Measurements from ENCODE around the gene AOPEP.

AOPEP gene

DNA sequence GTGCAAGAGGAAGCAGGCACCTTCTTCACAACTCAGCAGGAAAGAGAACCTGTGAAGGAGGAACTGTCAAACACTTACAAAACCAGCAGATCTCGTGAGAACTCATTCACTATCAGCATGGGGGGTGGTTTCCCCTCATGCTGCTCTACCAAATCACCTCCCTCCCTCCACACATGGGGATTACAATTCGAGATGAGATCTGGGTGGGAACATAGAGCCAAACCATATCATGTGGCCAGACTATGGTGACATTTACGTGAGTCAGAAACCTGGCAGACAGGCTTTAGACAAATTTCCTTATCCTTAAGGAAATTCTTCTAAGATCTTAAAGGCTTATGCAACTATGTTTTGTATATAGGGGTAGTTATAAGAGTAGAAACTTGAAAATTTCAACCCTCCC, 8.7 kb upstream of the AOPEP start:
- in situ Hi-C loops (cut with HindIII; ENCODE audit: low sequenced_read_pairs), result no loop called here

DNA sequence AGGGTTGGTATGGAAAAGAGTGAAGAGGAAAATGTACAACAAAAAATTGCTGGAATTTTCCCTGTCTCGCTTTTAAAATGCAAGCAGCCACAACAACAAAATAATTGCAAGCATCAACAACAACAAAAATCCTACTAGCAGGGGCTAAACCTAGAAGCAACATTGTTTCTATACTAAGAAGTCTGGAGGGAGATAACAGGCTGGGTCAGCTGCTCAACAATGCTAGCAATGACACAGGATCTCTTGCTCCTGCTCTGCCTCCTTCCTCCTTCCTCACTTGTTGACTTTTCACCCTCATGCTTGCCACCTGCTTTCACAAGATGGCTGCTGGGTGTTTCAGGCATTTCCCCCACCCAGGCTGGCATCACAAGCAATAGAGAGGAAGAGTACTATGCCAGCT, 7.6 kb upstream of the AOPEP start:
- in situ Hi-C loops (cut with HindIII; ENCODE audit: low sequenced_read_pairs), result no loop called here

DNA sequence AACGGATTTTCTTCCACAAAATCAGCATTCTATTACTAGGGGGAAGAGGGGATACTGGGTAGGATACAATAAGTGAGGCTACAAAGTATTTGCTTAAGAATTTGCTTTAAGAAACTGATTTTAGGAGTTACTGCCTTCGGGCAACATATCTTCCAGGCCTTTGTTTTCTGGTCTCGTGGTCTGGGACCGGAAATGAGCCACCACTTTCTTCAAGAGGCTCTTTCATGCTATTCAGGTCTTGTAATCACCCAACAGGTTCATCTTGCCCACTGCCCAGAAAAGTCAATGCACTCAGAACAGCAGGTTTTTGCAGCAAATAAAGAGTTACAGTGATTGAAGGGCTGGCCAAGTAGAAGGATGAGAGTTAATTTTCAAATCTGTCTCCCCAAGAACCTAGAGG, 6.6 kb upstream of the AOPEP start:
- in situ Hi-C loops (cut with HindIII; ENCODE audit: low sequenced_read_pairs), result no loop called here

DNA sequence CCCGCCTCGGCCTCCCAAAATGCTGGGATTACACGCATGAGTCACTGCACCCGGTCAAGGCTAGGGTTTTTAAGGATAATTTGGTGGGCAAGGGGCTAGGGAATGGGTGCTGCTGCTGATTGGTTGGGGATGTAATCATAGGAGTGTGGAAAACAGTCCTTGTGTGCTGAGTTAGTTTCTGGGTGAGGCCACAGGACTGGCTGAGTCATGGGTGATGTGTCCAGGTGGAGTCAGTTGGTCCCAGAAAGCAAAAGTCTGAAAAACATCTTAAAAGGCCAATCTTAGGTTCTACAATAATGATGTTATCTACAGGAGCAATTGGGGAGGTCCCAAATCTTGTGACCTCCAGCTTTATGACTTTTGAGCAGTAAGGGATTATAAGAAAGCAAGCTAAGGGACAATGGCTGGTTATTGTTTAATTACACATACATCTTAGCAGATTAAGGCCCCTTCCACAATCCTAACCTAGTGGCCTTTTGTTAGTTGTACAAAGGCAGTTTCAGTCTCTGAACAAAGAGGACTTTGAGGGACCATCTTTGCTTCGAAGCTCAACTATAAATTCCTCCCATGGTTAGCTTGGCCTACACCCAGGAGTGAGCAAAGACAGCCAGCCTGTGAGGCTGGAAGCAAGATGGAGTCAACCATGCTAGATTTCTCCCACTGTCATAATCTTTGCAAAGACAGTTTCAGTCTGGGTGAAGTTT, 5.5 kb upstream of the AOPEP start:
- in situ Hi-C loops (cut with HindIII; ENCODE audit: low sequenced_read_pairs), result no loop called here

DNA sequence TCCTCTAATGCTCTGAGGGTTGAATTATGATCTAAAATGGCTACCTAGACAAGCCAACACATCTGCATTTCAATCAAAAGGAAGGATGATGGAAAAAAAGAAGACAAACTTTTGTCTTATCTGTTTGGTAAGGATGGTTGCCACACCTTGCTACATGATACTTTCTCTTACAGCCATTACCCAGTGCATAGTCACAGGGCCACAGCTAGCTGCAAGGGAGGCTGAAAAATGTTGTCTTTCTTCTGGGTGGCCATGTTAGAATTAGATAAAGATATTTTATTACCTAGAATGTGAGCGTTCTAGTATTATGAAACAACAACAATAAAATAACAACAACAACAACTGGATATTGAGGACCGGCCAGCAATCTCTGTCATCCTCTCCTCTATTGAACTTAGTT, 4.7 kb upstream of the AOPEP start:
- in situ Hi-C loops (cut with HindIII; ENCODE audit: low sequenced_read_pairs), result no loop called here

DNA sequence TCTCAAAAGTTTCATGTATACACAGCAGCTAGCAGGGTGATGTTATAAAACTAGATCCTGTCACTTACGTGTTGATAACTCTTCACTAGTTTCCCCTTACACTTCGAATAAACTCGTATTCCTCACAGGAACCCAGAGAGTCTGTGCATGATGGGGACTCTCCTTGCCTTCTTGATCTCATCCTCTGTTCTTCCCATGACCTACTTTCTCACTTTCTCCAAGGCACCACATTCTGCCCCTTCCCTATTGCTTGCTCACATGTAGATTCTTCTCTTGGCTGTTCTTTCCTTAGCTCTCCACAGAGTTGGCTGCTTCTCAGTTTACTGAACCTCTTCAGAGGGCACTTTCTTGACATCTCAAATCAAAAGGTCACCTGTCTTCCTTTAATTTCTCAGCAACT, 1.2 kb upstream of the AOPEP start:
- in situ Hi-C loops (cut with HindIII; ENCODE audit: low sequenced_read_pairs), result no loop called here

DNA sequence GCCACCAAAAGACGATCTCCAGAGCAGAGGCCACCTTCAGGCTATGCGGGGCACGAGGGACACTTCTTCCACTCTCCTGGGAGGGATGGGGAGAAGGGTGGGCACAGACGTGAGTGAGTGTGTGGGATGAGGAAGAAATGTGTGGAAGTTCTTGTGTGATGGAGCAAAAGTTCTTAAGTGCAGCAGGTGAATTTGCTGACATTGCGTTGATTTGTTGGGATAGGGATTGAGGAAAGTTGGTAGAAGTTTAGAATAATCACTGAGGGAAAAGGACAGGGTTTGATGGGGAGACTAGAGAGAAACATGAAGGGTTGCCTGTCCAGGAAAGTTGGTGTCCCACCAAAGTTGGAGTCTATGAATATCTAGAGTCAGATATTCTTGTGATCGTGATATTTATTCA, 2.2 kb downstream of the AOPEP start:
- in situ Hi-C loops (cut with HindIII; ENCODE audit: low sequenced_read_pairs), result no loop called here

DNA sequence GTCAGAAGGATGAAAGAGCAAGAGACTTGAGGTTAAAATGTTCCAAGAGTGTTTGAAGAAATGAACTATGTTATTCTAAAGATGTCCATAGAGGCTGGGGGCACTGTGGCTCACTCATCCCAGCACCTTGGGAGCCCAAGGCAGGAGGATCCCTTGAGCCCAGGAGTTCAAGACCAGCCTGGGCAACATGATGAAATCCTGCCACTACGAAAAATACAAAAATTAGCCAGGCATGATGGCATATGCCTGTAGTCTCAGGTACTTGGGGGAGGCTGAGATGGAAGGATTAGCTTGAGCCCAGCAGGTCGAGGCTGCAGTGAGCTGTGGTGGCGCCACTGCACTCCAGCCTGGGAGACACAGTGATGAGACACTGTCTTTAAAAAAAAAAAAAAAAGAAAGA, 2.7 kb downstream of the AOPEP start:
- in situ Hi-C loops (cut with HindIII; ENCODE audit: low sequenced_read_pairs), result no loop called here

DNA sequence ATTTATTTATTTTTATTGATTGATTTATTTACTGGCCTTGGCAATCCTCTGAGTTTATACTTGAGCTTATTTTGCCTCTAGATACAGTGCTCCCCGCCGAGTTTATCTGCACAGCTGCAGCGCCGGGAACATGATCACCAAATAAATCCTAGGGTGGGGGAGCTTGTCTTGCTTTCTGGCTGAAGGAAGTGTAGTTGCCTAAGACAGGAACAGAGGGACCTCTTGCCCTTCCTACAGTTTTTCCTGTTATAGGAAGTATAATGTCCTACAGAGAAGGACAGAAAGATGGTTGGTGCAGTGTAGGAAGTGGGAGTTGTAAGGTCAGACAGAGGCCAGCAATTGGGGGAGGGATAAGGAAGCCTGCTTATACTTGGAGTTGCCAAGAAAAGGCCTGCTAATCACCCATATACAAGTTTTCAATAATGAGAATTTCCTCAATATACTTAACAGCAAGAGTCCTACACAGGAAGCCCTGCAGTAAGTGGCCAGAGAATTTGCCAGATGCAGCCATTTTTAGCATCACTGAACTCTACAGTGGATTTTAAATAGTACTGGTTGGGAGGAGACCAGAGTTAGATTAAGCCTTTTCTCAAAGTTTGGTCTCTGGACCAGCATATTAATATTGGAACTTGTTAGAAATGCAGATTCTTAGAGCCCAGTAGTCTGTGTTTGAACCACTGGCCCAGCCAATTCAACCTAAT, 7.7 kb downstream of the AOPEP start:
- in situ Hi-C loops (cut with HindIII; ENCODE audit: low sequenced_read_pairs), result no loop called here

DNA sequence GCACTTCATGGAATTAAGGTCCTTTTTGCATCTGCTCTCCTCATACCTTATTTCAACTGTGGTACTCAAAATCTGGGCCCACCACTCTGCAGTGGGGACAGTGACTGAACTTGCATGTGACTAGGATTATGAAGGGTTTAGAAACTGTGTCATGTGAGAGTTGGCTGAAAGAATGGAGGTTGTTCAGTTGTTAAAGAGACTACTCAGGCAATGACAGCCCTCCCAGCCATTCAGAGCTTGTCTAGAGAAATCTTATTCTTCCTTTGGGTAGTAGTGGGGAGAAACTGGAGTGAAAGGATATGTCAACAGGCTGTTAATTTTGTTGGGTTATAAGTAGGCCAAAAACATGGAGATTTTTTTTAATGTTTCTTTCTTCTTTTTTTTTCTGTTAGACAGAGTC, 10.3 kb downstream of the AOPEP start:
- in situ Hi-C loops (cut with HindIII; ENCODE audit: low sequenced_read_pairs), result no loop called here

DNA sequence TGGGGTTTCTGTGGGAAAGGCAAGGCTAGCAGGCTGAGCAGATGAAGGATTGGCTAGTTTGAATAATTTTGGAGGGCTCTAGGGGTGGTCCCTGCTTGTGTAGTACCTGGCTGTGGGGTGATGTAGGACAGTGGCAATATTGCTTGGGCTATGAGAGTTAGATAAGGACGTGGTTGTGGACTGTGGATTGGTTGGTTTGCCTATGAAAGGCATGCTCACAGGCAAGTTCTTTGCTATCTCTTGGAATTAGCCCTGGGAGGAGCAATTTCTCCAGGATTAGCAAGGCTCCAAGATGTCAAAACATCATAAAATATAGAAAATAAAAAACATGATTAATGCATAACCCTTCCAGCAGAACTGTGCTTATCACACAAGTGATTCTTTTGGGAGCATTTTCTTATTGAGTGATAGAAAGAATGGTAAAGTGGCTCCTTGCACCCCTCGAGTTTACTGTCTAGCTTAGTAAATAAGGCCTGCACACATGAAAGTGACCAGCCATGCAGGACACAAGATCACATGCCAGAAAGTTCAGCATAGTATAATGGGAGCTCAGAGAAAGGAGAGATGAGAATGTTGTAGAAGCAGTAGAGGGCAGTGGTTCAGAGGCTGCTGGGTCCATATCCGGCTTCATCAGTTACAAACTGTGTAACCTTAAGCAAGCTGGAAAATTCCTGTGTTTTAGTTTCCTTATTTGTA, 13.8 kb downstream of the AOPEP start:
- in situ Hi-C loops (cut with HindIII; ENCODE audit: low sequenced_read_pairs), result no loop called here

DNA sequence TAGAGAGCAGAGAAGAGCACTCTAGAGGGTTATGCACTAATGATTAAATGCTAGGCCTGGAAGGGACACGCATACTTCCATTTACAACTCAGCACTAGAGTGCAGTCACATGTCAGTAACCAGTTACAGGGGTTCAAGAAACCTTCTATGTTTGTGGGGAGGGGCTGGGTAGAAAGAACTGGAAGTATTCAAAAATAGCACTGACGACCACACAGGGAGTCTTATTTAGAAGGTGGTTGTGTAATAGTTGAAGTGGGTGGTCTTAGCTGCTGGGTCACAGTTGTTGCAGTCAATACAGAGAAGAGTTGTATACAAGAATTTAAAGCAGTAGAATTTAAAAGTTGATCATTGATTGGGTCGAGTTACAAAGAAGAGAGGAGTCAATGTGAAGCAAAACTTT, 15.4 kb downstream of the AOPEP start:
- in situ Hi-C loops (cut with HindIII; ENCODE audit: low sequenced_read_pairs), result no loop called here

DNA sequence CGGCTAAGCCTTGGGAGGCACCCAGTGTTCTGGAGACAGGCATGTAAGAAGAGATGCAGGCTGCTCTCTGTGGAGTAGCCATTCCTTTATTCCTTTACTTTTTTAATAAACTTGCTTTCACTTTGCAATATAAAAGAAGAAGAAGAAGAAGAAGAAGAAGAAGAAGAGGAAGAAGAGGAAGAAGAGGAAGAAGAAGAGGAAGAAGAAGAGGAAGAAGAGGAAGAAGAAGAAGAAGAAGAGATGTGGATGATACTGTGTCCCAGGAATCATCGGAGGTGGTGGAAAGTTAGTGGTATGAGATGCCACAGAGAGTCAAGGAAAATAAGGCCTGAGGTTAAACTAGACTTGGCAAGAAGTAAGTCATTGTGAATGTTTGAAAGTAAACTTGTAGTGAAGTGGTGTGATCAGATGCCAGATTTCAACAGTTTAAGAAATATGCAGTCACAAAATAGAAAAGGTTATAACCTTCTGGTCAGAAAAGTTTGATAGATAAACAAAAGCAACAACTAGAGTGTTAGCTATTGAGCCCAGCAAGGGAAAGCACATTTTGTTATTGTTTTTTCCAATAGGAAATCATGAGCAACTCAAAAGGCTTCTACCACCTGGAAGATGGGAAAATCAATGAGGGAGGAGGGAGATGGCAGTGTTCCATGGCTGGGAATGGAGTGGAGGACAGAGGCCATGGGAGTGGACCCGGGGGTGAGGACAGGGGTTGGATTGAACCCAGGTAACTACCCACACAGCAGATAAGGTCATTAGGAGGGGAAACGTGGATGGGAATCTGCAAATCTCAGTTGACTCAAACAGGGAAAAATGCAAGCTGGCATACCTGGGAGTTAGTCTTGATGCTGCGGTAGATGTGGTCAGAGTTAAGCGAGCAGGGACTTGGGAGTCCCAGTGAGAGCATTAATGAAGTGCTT, 16.8 kb downstream of the AOPEP start:
- in situ Hi-C loops (cut with HindIII; ENCODE audit: low sequenced_read_pairs), result no loop called here

DNA sequence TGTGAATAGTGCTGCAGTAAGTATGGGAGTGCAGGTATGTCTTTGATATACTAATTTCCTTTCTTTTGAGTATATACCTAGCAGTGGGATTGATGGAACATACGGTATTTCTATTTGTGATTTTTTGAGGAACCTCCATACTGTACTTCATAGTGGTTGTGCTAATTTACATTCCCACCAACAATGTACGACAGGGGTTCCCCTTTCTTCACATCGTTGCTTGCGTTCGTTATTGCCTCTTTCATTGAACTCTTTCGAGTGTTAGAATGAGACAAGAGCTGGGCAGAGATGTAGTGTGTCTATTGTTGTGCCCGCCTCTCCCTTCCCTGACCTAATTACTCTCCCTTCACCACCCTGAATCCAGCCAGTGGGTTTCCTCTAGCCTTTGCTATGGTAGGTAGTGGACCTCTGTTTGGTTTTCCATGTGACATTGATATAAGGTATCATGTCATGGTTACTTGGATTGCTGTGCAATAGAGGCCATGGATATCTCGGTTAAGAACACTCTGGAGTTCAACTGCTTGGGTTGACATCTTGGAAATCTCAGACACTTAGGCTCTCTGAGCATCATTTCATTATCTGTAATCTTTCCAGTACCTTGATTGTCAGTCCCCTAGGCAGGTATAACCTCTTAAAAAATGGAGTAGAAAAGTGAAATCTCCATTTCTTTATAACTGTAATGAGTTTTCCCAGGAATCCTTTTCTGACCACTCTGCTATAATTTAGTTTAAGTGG, 19.5 kb downstream of the AOPEP start:
- in situ Hi-C loops (cut with HindIII; ENCODE audit: low sequenced_read_pairs), result no loop called here

DNA sequence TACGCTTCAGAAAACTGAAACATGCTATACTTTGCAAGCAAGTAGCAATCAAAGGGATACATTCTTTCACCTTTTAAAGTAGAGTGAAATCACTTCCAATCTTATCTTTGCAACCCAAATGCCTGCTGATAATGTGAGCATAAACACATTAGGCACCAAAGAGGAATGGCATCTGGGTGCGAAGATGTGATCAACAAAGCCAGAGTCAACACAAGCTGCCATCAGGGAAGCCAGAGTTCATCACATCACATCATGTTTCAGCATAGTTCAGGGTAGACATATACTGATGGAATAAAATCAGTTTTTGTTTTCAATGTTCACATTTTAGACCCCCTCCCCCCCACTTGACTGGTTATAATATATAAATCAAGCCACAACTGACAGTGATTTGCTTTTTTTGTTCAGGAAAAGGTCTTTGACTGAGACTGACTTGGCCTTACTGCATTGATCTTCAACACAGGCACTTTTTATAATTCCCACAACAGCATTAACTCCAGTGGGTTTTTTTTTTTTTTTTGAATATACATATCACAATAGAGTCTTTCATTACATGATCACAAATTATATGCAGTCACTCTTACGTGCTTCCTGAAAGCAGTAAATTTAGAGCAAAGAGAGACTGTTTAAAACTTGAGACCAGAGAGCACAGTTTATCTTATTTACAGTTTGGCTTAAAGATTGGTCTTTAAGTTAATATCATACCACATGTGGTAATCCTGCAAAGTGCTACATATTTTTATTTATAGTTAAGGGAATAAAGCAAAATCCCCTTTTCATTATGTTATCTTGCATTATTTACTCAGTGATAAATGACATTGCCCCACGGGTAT, 20.3 kb downstream of the AOPEP start:
- in situ Hi-C loops (cut with HindIII; ENCODE audit: low sequenced_read_pairs), result no loop called here

DNA sequence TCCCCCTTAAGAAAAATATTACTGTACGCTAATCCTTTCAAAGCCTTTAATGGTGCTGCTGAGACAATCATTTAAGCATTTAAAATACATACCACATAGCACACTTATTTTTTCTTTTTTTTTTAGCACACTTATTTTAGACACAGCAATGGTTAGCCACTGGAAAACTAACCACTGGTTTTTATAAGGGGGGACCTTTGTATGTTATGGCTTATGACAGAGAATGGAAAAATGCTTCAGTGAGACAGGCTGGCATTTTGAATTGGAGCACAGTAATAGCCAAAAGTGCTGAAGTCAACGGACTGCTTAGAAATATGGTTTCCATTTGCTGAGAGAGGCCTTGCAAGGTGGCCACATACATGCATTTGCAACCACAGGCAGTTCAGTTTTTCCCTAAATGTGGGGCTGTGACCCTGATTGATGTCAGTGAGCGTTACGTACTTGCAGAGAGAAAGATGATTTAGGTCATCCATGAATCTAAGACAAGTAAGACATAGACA, 28.5 kb downstream of the AOPEP start:
- in situ Hi-C loops (cut with HindIII; ENCODE audit: low sequenced_read_pairs), result no loop called here

DNA sequence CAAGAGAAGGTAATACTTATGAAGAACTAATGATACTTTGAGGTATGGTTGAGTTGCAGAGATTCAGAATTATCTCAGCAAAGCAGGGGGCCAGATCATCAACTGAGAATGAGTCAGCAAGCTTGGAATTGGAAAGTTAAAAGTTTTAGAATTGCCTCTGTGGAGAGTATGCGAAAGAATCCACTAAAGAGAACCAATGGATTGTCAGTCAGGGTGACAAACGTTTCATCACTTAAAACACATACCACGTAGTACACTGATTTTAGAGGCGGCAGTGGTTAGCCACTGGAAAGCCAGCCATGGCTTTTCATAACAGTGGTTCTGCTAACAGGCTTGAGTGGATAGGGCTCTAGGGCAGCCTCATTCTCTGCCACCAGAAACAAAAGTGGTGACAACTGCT, 30.7 kb downstream of the AOPEP start:
- in situ Hi-C loops (cut with HindIII; ENCODE audit: low sequenced_read_pairs), result no loop called here

DNA sequence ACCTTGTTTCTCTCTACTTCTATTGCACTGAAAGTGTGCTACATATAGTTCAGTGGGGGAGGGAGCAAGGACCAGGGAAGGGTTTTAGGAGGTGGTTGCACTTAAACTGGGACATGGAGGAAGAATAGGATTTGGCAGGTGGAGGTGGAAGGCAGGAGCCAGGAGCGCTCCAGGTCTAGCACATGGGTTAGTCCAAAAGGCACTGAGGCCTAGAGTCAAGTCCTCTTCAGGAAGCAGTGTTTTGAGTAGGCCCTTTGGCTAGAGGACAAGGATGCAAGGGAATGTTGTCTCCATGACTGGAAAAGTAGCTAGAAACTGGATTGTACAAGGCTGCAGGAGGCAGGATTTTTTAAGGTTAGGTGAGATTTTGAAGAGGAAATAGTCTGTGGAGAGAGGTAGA, 31.5 kb downstream of the AOPEP start:
- in situ Hi-C loops (cut with HindIII; ENCODE audit: low sequenced_read_pairs), result no loop called here

DNA sequence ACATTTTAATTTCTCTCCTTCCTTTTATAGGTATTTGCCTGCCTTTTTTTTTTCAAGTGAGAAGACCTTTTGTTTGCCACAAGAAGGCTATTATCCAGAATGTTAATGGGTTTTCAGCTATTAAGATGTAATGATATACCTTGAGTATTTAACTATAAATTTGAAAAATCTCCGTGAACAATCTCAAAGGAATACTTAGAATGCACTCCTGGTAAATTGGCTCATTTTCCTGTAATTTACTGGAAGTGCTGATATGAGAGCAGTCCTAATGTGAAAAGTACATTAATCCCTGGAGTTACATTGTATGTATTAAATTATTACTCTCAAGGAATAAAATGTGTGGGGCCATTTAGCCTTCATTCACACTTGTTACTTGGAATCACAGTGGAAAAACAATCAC, 32.4 kb downstream of the AOPEP start:
- in situ Hi-C loops (cut with HindIII; ENCODE audit: low sequenced_read_pairs), result no loop called here

Measured in DLD1 (cell line).